SKM-1 treated with dmso at 0.1 percent for 144 hours (cell line): Measurements from ENCODE around the gene PPP1R16B.

Experiments
- DNase-seq: peaks from one replicate; lab custom pipeline; 2025; ENCODE audit not compliant: unreplicated experiment; lab: John Stamatoyannopoulos, UW

PPP1R16B gene

GRCh38 chr20:38961530-38962043, 156.1 kb downstream of the PPP1R16B start:
- DNase-seq = no peak

GRCh38 chr20:38962044-38962927, 156.8 kb downstream of the PPP1R16B start, which contains the start of gene DHX35:
Gene DHX35 (plus strand): TSS chr20:38962344. CDS start chr20:38962368, 24 bp downstream.
- peak; percentile 93 for DNase-seq

DNA sequence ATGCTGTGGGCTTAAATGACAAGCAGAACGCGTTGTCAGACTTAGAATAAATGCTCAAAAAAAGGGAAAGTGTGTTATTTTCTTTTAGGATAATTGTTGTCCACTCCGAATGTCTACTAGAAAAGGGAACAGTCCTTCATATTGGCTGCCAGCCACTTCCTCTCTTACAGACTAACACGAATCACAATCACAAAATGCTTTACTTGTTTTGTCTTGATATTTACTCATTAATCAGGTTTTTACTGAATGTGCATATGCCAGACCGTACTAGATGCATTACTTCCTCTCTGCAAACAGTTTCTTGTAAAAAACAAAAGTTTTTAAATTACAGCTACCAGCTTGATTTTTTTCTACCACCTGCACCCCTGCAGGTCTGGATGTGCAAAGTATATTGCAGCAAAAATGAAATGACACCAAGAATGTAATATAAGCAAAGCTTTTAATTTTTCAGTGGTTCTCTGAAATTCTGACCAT, 157.5 kb downstream of the PPP1R16B start:
- peak; percentile 12 for DNase-seq

- no peak for DNase-seq
These were observed 158.2 kb downstream of the PPP1R16B start for GRCh38 chr20:38963745-38964144.

DNA sequence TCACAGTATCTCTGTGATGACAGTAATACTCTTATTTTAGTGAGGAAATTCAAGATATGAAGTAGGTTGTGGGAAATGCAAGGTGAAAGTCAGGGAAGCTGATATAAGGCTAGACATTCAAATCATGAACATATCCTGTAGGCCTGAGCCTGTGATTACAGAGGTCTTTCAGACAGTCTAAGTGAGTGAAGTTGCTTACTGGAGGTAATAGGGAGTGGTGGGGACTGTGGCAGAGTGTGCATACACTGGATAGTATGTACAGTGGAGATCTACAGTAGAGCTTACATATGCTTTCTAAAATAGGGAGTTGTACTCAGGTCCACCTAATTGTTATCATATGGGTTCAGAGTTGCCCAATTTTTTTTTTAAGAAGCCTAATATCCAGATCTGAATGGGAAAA, 159.8 kb downstream of the PPP1R16B start:
- no peak for DNase-seq

DNA sequence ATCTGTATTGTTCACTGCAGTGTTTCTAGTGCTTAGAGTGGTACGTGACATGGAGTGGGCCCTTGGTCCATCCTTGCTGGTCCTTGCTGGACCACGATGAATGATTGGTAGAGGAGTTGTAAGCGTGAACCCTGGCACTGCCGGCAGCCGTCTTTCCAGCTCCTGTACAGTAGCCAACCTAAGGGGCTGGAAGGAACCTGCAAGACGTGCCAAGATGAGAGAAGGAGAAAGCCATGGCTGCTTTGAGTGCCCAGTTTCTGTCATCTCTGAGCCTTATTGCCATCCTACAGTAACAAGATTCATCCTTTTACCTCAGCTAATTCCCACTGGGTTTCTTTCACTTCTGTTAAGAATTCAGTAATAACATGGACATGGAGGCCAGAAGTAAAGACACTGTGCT, 162.6 kb downstream of the PPP1R16B start:
- no peak for DNase-seq

GRCh38 chr20:38969708-38970107, 164.2 kb downstream of the PPP1R16B start:
- no peak for DNase-seq

GRCh38 chr20:38970302-38970701, 164.8 kb downstream of the PPP1R16B start:
- DNase-seq = no peak
